ENCODE results near the gene KANSL1L. TPM values are rescaled to one million over a fixed set of nuclear protein-coding genes. Genes with fewer than 3 reads are reported as not detected.

The KANSL1L gene
- total and polyA plus RNA-seq, 10 of the 15 experiments (the other 5 are each of a cell fraction or from before 2014, with no cell fraction given) = 1.2 to 9.5 (median 3.7) TPM

GRCh38 chr2:210197720-210198119, 26.5 kb upstream of the KANSL1L start (continued):
- TF ChIP-seq USF1 (IDR thresholded peaks at IDR 0.05; ENCODE audit: borderline replicate concordance, extremely low read length, insufficient read depth, low read depth, low read length) (no peak), IKZF1 (conservative IDR thresholded peaks at IDR 0.05) (no peak), ZBTB33 (IDR thresholded peaks at IDR 0.05) (no peak), DPF2 (IDR thresholded peaks at IDR 0.05) (no peak), NR2C1 (IDR thresholded peaks at IDR 0.05) (no peak)

GRCh38 chr2:210195101-210195852, 24.1 kb upstream of the KANSL1L start:
- DNase-seq (ENCODE audit: low read depth, low spot score) (no peak), ATAC-seq (peak; percentile 69), FAIRE-seq (peak; percentile 81)
- Histone ChIP-seq H3K36me3 (ENCODE audit: control insufficient read depth in 2 of 2, insufficient read depth in 2 of 2, low read length in 1 of 2) (no peaks in the 10 kb centered on the region), H3K79me2 (ENCODE audit: control insufficient read depth, insufficient read depth, low read length) (no peaks in the 10 kb centered on the region), H3K4me1 (ENCODE audit: control insufficient read depth, insufficient read depth, low read length) (no peaks in the 10 kb centered on the region), H3K9me3 (replicated peaks; ENCODE audit: control insufficient read depth, insufficient read depth, low read length) (no peaks in the 10 kb centered on the region), H3K27ac (ENCODE audit: control insufficient read depth, insufficient read depth) (no peak overlapping the region), H3K4me3 (no peak overlapping the region), H3K9ac (ENCODE audit: control insufficient read depth, insufficient read depth, low read length) (no peak overlapping the region), H4K20me1 (ENCODE audit: control insufficient read depth, insufficient read depth) (no peaks in the 10 kb centered on the region), H2AFZ (ENCODE audit: control insufficient read depth, low read depth, low read length) (no peak overlapping the region), H3K4me2 (ENCODE audit: control insufficient read depth, insufficient read depth) (no peak overlapping the region), H3K27me3 (replicated peaks in 1 of 2; ENCODE audit: control insufficient read depth in 2 of 2, insufficient read depth in 2 of 2, low read length in 1 of 2) (no peaks in the 10 kb centered on the region)
- ChIA-PET RAD21 (ENCODE audit: unreplicated experiment) (interaction anchor here (0.8 to 2.5 kb wide), 3 partner anchors 122 to 218 kb away, joined by 3 to 25 read pairs (median 3); no protein-coding TSS in a partner anchor), CTCF (interaction anchor here (0.8 to 5.2 kb wide), 17 partner anchors 9 to 861 kb away, joined by 3 to 51 read pairs (median 5); no protein-coding TSS in a partner anchor), SMC1A (ENCODE audit: uncharacterized antibody, unreplicated experiment) (interaction anchor here (0.8 to 3.0 kb wide), 9 partner anchors 122 to 227 kb away, joined by 3 to 37 read pairs (median 4); no protein-coding TSS in a partner anchor), POLR2A (no interaction called here)
- intact Hi-C loops (cut with micrococcal nuclease; ENCODE audit: unreplicated experiment) = loop anchor here (1.0 to 10.0 kb wide), 5 partner anchors 122 to 1798 kb away; no protein-coding TSS in a partner anchor
- BruUV-seq (replicated peaks) = no TSS peak
- WGBS (ENCODE audit: insufficient coverage, insufficient replicate concordance, low lambda C conversion rate, missing lambda C conversion rate) = 42% methylated on average over 8 of the region's 8 CpGs
- in situ Hi-C loops (cut with MboI) = loop anchor here (5.0 to 25.0 kb wide), 3 partner anchors 123 to 1808 kb away; no protein-coding TSS in a partner anchor
- TF ChIP-seq ZNF384 (IDR thresholded peaks at IDR 0.05; ENCODE audit: borderline replicate concordance, low read depth, low read length) = no peak
- no peak for TF ChIP-seq BCL11A (IDR thresholded peaks at IDR 0.05; ENCODE audit: low read depth, low read length)
- no peak for TF ChIP-seq BRCA1 (IDR thresholded peaks at IDR 0.05; ENCODE audit: low read depth, low read length)
- TF ChIP-seq ZSCAN29 (IDR thresholded peaks at IDR 0.05) = no peak
- TF ChIP-seq CTCF (IDR thresholded peaks at IDR 0.05 in 2 of 3, conservative IDR thresholded peaks at IDR 0.05 in 1 of 3; ENCODE audit: control insufficient read depth in 2 of 3, extremely low read depth in 1 of 3, insufficient read depth in 1 of 3, low read depth in 3 of 3, low read length in 3 of 3) = peak; percentile 52 to 77 (median 55)
- TF ChIP-seq TCF12 (IDR thresholded peaks at IDR 0.05; ENCODE audit: low read depth, low read length) = peak; percentile 34; the same call in 1 of the 2 replicates
- TF ChIP-seq TCF3 (IDR thresholded peaks at IDR 0.05; ENCODE audit: borderline replicate concordance, insufficient read depth, low read depth, low read length) = no peak; the same call in 1 of the 2 replicates
- no peak for TF ChIP-seq ELK1 (IDR thresholded peaks at IDR 0.05; ENCODE audit: low read depth, low read length)
- TF ChIP-seq PML (IDR thresholded peaks at IDR 0.05; ENCODE audit: low read length) = no peak
- TF ChIP-seq JUNB (IDR thresholded peaks at IDR 0.05) = no peak
- no peak for TF ChIP-seq POLR2AphosphoS5 (IDR thresholded peaks at IDR 0.05; ENCODE audit: low read length)
- peak; percentile 87 for TF ChIP-seq SMC3 (IDR thresholded peaks at IDR 0.05; ENCODE audit: borderline replicate concordance, low read length)
